MM.1S (cell line): ENCODE results near the gene PAPLN.

Experiments used
- EZH2phosphoT487 ChIP-seq: fragments of 300-600 bp; sonication (generic); IDR thresholded peaks from 2 replicates; pipeline ENCODE4 v1.6.1; 2018; ENCODE audit warnings: antibody characterized with exemption, low read length
- TF ChIP-seq, protein P1 (sequence below): fragments of 300-600 bp; sonication (generic); IDR thresholded peaks from 2 replicates; pipeline ENCODE4 v1.5.1; 2016; ENCODE audit warnings: antibody characterized with exemption, low read length, mixed read lengths

DNA sequence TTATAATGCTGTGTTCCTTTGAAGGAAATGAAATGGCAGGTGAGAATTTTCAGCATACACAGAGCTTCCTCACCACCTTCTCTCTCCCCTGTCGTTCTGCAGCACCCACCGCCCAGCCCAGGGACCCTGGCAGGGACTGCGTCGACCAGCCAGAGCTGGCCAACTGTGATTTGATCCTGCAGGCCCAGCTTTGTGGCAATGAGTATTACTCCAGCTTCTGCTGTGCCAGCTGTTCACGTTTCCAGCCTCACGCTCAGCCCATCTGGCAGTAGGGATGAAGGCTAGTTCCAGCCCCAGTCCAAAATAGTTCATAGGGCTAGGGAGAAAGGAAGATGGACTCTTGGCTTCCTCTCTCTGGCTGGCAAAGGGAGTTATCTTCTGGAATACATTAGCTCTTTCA is 35.1 kb downstream of the PAPLN start:
- no peak for TF ChIP-seq EZH2phosphoT487
- TF ChIP-seq, protein P1, sequence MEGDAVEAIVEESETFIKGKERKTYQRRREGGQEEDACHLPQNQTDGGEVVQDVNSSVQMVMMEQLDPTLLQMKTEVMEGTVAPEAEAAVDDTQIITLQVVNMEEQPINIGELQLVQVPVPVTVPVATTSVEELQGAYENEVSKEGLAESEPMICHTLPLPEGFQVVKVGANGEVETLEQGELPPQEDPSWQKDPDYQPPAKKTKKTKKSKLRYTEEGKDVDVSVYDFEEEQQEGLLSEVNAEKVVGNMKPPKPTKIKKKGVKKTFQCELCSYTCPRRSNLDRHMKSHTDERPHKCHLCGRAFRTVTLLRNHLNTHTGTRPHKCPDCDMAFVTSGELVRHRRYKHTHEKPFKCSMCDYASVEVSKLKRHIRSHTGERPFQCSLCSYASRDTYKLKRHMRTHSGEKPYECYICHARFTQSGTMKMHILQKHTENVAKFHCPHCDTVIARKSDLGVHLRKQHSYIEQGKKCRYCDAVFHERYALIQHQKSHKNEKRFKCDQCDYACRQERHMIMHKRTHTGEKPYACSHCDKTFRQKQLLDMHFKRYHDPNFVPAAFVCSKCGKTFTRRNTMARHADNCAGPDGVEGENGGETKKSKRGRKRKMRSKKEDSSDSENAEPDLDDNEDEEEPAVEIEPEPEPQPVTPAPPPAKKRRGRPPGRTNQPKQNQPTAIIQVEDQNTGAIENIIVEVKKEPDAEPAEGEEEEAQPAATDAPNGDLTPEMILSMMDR = no peak
